Neural cell (in vitro differentiated cells): ENCODE results near the gene TTC39C. TPM values are rescaled to one million over a fixed set of nuclear protein-coding genes. Genes with fewer than 3 reads are reported as not detected.

Experiments used
- H2AFZ ChIP-seq: fragments of 200-600, 300-800 bp; sonication (generic), shearing (Covaris generic); 2 replicates; pipeline ENCODE4 v1.6.0; 2014; ENCODE audit warnings: low read depth, mild to moderate bottlenecking, antibody characterized with exemption, low read length, moderate library complexity
- H3F3A ChIP-seq: fragments of 200-600 bp; shearing (Covaris generic); 2 replicates; pipeline ENCODE4 v1.6.1; 2016; ENCODE audit warnings: mild to moderate bottlenecking, moderate library complexity, mixed read lengths, antibody characterized with exemption, low read length; ENCODE audit not compliant: insufficient read depth, poor library complexity, severe bottlenecking
- H3K27ac ChIP-seq: fragments of 200-600, 300-800 bp; sonication (generic), shearing (Covaris generic); 2 replicates; pipeline ENCODE4 v1.5.1; 2014; ENCODE audit warnings: mild to moderate bottlenecking, low read length, moderate library complexity
- H3K27me3 ChIP-seq: fragments of 300-800, 200-600 bp; sonication (generic), shearing (Covaris generic); 2 replicates; pipeline ENCODE4 v1.6.0; 2014; ENCODE audit warnings: mild to moderate bottlenecking, low read depth, low read length, moderate library complexity; ENCODE audit not compliant: insufficient read depth
- H3K36me3 ChIP-seq: fragments of 300-800, 200-600 bp; sonication (generic), shearing (Covaris generic); 2 replicates; pipeline ENCODE4 v1.5.1; 2014; ENCODE audit warnings: mild to moderate bottlenecking, antibody characterized with exemption, low read length, moderate library complexity; ENCODE audit not compliant: insufficient read depth
- H3K4me2 ChIP-seq: fragments of 300-800, 200-600 bp; sonication (generic), shearing (Covaris generic); 2 replicates; pipeline ENCODE4 v1.6.0; 2014; ENCODE audit warnings: mild to moderate bottlenecking, low read length
- H3K4me3 ChIP-seq: fragments of 300-800, 200-600 bp; sonication (generic), shearing (Covaris generic); 2 replicates; pipeline ENCODE4 v1.5.1; 2014; ENCODE audit warnings: mild to moderate bottlenecking, low read length, moderate library complexity
- H3K79me2 ChIP-seq: fragments of 200-600 bp; shearing (Covaris generic); replicated peaks from 2 replicates; pipeline ENCODE4 v1.6.0; 2014; ENCODE audit warnings: mild to moderate bottlenecking, low read length, moderate library complexity; ENCODE audit not compliant: insufficient read depth
- H3K9ac ChIP-seq: fragments of 300-800, 200-600 bp; sonication (generic), shearing (Covaris generic); 2 replicates; pipeline ENCODE4 v1.6.1; 2016; ENCODE audit warnings: mild to moderate bottlenecking, low read length, mixed read lengths
- H3K9me2 ChIP-seq: fragments of 200-600 bp; shearing (Covaris generic); 2 replicates; pipeline ENCODE4 v1.6.1; 2016; ENCODE audit warnings: mild to moderate bottlenecking, low read length, mixed read lengths; ENCODE audit not compliant: insufficient read depth
- H3K9me3 ChIP-seq: fragments of 200-600, 300-800 bp; sonication (generic), shearing (Covaris generic); 2 replicates; pipeline ENCODE4 v1.6.1; 2016; ENCODE audit warnings: mild to moderate bottlenecking, mixed run types, low read length, moderate library complexity, mixed read lengths
- H4K20me1 ChIP-seq: fragments of 200-600 bp; shearing (Covaris generic); 2 replicates; pipeline ENCODE4 v1.6.1; 2016; ENCODE audit warnings: mild to moderate bottlenecking, mixed run types; ENCODE audit not compliant: insufficient read depth
- EP300 ChIP-seq: fragments of 450-650 bp; conservative IDR thresholded peaks from 2 replicates; pipeline ENCODE4 v1.6.1; 2014; ENCODE audit warnings: antibody characterized with exemption, mild to moderate bottlenecking, moderate library complexity; ENCODE audit not compliant: poor library complexity, severe bottlenecking
- EZH2 ChIP-seq: fragments of 200-600, 300-800 bp; shearing (Covaris generic), sonication (generic); IDR thresholded peaks from 2 replicates; pipeline ENCODE4 v1.6.1; 2014; ENCODE audit warnings: antibody characterized with exemption, low read length, borderline replicate concordance, mild to moderate bottlenecking; ENCODE audit not compliant: insufficient read depth, poor library complexity, severe bottlenecking
- MXI1 ChIP-seq: fragments of 450-650 bp; conservative IDR thresholded peaks from 2 replicates; pipeline ENCODE4 v1.6.1; 2014; ENCODE audit warnings: antibody characterized with exemption, mild to moderate bottlenecking; ENCODE audit not compliant: poor library complexity, severe bottlenecking
- POLR2AphosphoS5 ChIP-seq: IDR thresholded peaks from 2 replicates; pipeline ENCODE4 v1.6.1; 2012
- RAD21 ChIP-seq: fragments of 450-650 bp; conservative IDR thresholded peaks from 2 replicates; pipeline ENCODE4 v1.6.1; 2014; ENCODE audit warnings: antibody characterized with exemption, mild to moderate bottlenecking, moderate library complexity
- SMC3 ChIP-seq: fragments of 450-650 bp; conservative IDR thresholded peaks from 2 replicates; pipeline ENCODE4 v1.6.1; 2014; ENCODE audit warnings: antibody characterized with exemption, mild to moderate bottlenecking, moderate library complexity; ENCODE audit not compliant: poor library complexity
- TAF1 ChIP-seq: IDR thresholded peaks from 2 replicates; pipeline ENCODE4 v1.6.1; 2012; ENCODE audit warnings: low read depth
- polyA plus RNA-seq: library from polyadenylated mRNA; depleted of rRNA; stranded (reverse); fragments of >200 nt; gene quantifications from 2 replicates; pipeline ENCODE4 v1.2.3, GENCODE V29; 2014
- TF ChIP-seq, protein P1 (sequence below): fragments of 450-650 bp; IDR thresholded peaks from 2 replicates; pipeline ENCODE4 v1.5.1; 2014; ENCODE audit warnings: antibody characterized with exemption, mild to moderate bottlenecking, moderate library complexity; ENCODE audit not compliant: poor library complexity, severe bottlenecking
- TF ChIP-seq, protein P2 (sequence below): IDR thresholded peaks from 2 replicates; pipeline ENCODE4 v1.6.1; 2012; ENCODE audit warnings: borderline replicate concordance

The TTC39C gene
- polyA plus RNA-seq, 1 donor from 2014 or later = 19.9 TPM

DNA sequence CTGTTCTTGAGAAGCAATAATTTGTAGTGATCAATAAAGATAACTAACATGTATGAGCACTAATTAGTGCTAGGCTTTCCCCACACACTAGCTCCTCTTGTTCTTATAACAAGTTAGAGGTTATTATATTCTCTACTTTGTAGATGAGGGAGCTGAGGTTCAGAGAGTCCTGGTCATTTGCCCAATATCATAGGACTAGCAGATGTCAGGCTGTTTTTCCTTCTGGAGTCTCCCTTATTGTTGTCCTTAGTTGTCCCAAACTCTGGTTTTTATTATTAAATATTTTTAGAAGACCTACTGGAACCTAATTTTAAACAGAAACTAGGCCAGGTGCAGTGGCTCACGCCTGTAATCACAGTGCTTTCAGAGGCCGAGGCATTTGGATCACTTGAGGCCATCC lies 16.5 kb upstream of the TTC39C start:
- H3K9me2 ChIP-seq = no peaks in the 10 kb centered on the region
- H3K79me2 ChIP-seq = no peaks in the 10 kb centered on the region
- no peak overlapping the region for H3K27ac ChIP-seq
- H2AFZ ChIP-seq = no peak overlapping the region
- H3K36me3 ChIP-seq = no peaks in the 10 kb centered on the region
- no peak overlapping the region for H3K4me2 ChIP-seq
- H4K20me1 ChIP-seq = no peaks in the 10 kb centered on the region
- H3K4me3 ChIP-seq = no peak overlapping the region
- TF ChIP-seq TAF1 (no peak), MXI1 (no peak), EP300 (no peak), SMC3 (no peak), EZH2 (no peak)
- TF ChIP-seq, protein P1, sequence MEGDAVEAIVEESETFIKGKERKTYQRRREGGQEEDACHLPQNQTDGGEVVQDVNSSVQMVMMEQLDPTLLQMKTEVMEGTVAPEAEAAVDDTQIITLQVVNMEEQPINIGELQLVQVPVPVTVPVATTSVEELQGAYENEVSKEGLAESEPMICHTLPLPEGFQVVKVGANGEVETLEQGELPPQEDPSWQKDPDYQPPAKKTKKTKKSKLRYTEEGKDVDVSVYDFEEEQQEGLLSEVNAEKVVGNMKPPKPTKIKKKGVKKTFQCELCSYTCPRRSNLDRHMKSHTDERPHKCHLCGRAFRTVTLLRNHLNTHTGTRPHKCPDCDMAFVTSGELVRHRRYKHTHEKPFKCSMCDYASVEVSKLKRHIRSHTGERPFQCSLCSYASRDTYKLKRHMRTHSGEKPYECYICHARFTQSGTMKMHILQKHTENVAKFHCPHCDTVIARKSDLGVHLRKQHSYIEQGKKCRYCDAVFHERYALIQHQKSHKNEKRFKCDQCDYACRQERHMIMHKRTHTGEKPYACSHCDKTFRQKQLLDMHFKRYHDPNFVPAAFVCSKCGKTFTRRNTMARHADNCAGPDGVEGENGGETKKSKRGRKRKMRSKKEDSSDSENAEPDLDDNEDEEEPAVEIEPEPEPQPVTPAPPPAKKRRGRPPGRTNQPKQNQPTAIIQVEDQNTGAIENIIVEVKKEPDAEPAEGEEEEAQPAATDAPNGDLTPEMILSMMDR = no peak
- TF ChIP-seq, protein P2, sequence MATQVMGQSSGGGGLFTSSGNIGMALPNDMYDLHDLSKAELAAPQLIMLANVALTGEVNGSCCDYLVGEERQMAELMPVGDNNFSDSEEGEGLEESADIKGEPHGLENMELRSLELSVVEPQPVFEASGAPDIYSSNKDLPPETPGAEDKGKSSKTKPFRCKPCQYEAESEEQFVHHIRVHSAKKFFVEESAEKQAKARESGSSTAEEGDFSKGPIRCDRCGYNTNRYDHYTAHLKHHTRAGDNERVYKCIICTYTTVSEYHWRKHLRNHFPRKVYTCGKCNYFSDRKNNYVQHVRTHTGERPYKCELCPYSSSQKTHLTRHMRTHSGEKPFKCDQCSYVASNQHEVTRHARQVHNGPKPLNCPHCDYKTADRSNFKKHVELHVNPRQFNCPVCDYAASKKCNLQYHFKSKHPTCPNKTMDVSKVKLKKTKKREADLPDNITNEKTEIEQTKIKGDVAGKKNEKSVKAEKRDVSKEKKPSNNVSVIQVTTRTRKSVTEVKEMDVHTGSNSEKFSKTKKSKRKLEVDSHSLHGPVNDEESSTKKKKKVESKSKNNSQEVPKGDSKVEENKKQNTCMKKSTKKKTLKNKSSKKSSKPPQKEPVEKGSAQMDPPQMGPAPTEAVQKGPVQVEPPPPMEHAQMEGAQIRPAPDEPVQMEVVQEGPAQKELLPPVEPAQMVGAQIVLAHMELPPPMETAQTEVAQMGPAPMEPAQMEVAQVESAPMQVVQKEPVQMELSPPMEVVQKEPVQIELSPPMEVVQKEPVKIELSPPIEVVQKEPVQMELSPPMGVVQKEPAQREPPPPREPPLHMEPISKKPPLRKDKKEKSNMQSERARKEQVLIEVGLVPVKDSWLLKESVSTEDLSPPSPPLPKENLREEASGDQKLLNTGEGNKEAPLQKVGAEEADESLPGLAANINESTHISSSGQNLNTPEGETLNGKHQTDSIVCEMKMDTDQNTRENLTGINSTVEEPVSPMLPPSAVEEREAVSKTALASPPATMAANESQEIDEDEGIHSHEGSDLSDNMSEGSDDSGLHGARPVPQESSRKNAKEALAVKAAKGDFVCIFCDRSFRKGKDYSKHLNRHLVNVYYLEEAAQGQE = no peak
- H3K9me3 ChIP-seq = no peaks in the 10 kb centered on the region
- H3F3A ChIP-seq = no peaks in the 10 kb centered on the region
- no peak overlapping the region for H3K9ac ChIP-seq
- H3K27me3 ChIP-seq = no peaks in the 10 kb centered on the region

DNA sequence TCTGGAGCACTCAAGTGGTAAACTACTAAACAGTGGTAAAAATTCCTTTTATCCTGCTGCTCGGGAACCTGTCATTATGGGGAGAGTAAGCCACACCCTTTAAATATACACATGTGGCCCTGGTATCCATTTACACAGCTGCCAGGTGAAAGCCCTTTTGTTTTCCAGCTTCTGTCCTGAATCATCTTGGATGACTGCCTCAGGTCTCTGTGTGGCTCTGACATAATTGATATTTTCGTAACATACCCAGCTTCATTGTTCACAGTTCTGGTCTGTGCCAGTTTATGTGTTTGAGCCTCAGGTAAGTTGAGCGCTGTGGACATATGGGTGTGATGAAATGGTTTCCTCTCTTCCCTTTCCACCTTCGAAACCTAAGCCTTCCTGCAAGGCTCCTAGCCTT lies 15.7 kb upstream of the TTC39C start:
- no peak overlapping the region for H2AFZ ChIP-seq
- H3K79me2 ChIP-seq = no peaks in the 10 kb centered on the region
- TF ChIP-seq, protein P2 = no peak
- TF ChIP-seq POLR2AphosphoS5 (no peak), SMC3 (no peak), EZH2 (no peak), MXI1 (no peak), EP300 (no peak), TAF1 (no peak), RAD21 (no peak)
- TF ChIP-seq, protein P1 = no peak
- H3K36me3 ChIP-seq = no peaks in the 10 kb centered on the region
- H3K27me3 ChIP-seq = no peaks in the 10 kb centered on the region
- H3K4me3 ChIP-seq = no peak overlapping the region
- H3F3A ChIP-seq = no peaks in the 10 kb centered on the region
- H3K27ac ChIP-seq = no peak overlapping the region
- H3K9me3 ChIP-seq = no peaks in the 10 kb centered on the region
- H3K9me2 ChIP-seq = no peaks in the 10 kb centered on the region
- no peak overlapping the region for H3K4me2 ChIP-seq
- no peak overlapping the region for H3K9ac ChIP-seq
- no peaks in the 10 kb centered on the region for H4K20me1 ChIP-seq
